Measurements from ENCODE around the gene AHNAK2.

AHNAK2 gene

GRCh38 chr14:104973135-104973384, 5.1 kb downstream of the AHNAK2 start:
- H3K27ac ChIP-seq: no peak overlapping the region
- no peak for TF ChIP-seq CTCF (conservative IDR thresholded peaks at IDR 0.05)

- H3K27ac ChIP-seq: no peak overlapping the region
- no peak for TF ChIP-seq CTCF (conservative IDR thresholded peaks at IDR 0.05)
These were observed 5.7 kb downstream of the AHNAK2 start for GRCh38 chr14:104972301-104973134.

GRCh38 chr14:104971447-104972240, 6.5 kb downstream of the AHNAK2 start:
- no peak for TF ChIP-seq CTCF (conservative IDR thresholded peaks at IDR 0.05)
- no peak overlapping the region for H3K27ac ChIP-seq

- H3K27ac ChIP-seq: no peak overlapping the region
- TF ChIP-seq CTCF (conservative IDR thresholded peaks at IDR 0.05): no peak
These were observed 7.7 kb downstream of the AHNAK2 start for GRCh38 chr14:104970231-104971068.

GRCh38 chr14:104969741-104970230, 8.4 kb downstream of the AHNAK2 start:
- no peak overlapping the region for H3K27ac ChIP-seq
- TF ChIP-seq CTCF (conservative IDR thresholded peaks at IDR 0.05): no peak

GRCh38 chr14:104968541-104969401, 9.4 kb downstream of the AHNAK2 start:
- no peak overlapping the region for H3K27ac ChIP-seq
- TF ChIP-seq CTCF (conservative IDR thresholded peaks at IDR 0.05): peak; percentile 30

All from VCaP (cell line).